ENCODE data around the gene CHCHD5.

DNA sequence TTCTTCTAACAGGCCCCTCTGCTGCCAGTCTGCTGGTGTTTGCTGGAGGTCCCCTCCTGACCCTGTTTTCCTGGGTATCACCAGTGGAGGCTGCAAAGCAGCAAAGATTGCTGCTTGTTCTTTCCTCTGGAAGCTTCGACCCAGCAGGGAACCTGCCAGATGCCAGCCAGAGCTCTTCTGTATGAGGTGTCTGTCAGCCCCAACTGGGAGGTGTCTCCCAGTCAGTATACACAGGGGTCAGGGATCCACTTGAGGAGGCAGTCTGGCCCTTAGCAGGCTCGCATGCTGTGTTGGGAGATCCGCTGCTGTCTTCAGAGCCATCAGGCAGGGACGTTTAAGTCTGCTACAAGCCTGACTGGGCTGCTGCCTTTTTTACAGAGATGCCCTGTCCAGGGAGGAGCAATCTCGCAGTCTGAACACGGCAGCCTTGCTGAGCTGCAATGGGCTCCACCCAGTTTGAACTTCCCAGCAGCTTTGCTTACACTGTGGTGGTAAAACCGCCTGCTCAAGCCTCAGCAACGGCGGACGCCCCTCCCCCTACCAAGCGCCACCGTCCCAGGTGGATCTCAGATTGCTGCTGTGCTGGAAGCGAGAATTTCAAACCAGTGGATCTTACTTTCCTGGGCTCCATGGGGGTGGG lies 29.9 kb downstream of the CHCHD5 start:
- TF ChIP-seq POLR2A (IDR thresholded peaks at IDR 0.05; ENCODE audit: low read length) (no peak), GATA1 (IDR thresholded peaks at IDR 0.05; ENCODE audit: low read depth, low read length) (no peak)
